ENCODE data around the gene CLEC18C.
"Not testable (repeated sequence)": the region's sequence is repeated elsewhere in the genome, so short reads cannot be mapped to it uniquely, and the experiment has no call there.

The CLEC18C gene

DNA sequence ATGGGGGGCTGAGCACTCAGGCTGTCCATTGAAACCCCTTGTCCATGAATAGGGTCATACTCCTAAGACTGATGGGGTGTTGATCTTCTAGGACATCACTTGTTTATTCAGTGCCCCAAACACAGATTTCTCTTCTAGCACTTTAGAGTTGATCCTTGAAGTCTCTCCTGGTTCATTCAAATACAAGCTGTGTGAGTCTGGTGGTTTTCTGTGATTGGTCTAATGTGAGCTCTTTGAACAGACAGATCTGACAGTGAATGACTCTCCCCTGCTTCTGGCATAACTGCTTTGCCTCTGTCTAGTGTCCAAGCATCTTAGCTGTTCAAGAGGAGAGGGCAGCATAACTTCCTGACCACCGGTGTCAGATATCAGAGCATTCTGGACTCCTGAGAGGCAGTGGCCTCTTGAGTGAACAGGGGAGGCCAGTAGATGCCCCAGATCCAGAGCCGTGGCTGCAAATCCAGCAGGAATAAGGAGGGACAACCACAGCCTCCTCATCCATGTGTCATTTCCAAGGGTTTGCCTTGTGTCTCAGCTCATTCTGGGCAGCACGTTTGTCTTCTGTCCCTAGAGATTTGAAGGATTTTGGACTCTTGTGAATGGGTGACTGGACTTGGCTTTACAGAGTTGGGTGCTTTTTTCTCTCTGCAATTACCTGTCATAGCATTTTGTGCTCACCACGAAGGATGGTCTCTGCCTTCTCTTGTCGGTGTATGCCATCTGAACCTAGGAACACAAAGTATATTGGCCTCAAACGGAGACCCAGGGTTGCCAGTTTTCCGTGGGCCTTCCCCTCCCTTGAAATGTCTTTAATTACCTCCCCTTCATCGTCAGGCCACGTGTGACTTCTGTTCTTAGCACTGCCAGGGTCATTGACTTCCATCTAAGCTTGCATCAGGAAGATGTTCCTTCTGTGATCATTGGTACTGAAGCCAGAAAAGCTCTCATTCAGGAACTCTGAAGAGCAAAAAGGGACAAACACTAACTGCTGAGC lies 13.9 kb upstream of the CLEC18C start:
- no peak for DNase-seq

DNA sequence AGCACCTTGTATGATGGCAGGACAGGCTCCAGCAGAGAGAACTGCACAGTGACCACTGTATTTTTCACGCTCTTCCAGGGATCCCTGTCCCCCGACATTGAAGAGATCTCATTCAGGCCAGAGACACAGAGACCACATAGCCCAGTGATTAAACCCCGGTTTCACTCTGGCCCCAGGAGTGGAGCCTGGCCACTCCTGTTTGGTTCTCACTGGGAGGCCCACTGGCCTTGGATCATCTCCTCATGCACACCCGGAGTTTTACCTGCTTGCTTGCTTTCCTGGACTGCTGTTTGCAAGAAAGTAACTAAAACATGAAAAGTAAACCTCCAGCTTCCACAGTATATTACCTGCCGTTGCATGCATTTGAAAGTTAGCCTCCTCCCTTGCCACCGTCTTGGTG lies 13.2 kb upstream of the CLEC18C start:
- no peak for DNase-seq

DNA sequence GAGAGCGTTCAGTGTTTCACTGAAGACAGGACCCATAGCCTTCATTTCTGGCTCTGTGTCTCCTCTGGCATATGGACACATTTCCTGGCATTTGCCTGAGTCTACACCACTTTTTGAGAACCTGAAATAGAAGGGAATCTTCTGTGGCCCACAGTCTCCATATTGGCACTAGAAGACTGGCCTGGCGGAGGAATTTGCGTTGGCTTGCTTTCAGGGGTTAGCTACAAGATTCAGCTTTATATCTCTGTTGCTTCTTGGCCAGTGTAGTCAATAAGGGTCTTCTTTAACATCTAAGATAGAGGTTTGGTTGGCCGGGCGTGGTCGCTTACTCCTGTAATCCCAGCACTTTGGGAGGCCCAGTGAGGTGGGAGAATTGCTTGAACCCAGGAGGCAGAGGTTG lies 12.8 kb upstream of the CLEC18C start:
- DNase-seq = no peak

DNA sequence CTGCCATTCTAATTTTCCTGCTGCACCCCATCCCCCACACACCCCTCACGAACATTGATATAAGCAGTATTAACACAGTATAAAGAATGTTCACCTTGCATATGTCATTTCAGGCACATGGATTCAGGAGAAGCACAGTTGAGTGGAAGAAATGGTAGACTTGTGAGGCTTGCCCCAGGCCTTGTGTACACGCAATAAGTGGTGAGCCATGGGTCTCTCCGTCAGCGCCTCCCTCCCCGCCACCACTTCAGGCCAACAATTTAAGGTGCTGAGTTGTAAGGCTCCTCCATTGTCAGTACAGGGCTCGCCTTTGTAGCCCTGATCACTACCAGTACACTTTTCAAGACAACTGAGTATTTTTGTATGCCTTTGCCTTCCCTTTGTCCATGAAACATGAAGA lies 12.2 kb upstream of the CLEC18C start:
- DNase-seq = no peak

DNA sequence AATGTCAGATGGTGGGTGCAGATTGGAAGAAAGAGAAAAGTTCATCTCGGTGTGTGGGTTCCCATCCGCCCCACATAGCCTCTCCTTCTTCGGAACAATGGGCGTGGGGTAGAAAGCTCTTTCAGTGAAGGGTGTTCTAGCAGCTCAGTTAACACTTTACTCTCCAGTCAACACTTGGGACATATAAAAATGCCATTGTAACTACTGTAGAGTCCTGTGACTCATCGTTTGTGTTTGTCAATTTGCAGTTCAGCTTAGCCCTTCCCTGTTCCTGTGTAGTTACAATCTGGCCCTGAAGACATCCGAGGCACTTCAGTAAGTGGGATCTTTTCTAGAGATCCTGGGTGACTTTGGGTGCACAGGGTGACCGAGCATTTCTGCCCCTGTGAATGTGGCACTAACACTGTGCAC lies 11.5 kb upstream of the CLEC18C start:
- no peak for DNase-seq

DNA sequence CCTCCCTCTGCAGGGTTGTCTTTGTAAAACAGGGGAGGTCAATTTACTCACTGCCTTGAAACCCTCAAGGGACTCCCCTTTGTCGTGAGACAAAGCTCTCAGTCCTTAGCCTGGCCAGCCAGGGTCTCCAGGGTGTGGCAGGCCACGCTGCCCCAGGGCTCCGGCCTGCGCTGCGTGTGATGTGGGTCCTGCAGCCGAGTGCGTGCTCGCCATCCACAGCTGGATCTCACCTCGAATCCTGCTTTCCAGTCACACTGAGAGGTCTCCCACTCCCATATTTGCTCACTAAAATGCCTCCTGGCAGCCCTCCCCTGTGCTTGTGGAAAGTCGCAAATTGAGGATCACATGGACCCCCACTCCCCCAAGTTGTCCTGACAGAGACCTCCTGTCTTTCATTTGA lies 10.0 kb upstream of the CLEC18C start:
- no peak for DNase-seq

DNA sequence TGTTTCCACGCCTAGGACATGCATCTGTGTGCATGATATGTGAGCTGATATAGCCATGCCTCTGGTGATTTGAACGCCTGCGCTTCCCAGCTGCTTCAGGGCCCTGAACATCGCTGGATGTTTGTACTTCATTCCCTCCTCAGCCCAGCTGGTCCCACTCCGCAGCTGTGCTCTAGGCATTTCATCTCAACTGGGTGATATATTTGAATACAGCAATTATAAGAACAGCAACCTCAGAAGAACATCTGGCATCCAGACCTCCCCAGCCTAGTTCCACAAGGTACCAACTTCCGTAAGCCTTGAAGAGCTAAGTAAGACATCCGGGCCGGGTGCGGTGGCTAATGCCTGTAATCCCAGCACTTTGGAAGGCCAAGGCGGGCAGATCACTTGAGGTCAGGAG lies 6.9 kb upstream of the CLEC18C start:
- not testable (repeated sequence) for DNase-seq

DNA sequence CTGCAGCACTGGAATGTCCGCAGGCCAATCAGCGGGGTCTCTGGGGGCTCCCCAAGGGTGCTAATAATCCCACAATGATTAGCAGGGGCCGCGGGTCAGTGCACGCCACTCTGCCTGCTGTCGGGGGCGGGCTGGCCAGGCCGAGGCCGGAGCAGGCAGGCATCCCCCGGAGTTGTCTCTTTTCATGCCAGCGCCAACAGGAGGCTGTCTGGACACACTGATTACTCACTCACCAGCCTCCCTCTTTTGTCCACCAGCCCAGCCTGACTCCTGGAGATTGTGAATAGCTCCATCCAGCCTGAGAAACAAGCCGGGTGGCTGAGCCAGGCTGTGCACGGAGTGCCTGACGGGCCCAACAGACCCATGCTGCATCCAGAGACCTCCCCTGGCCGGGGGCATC lies 329 bp downstream of the CLEC18C start:
- DNase-seq = not testable (repeated sequence)

DNA sequence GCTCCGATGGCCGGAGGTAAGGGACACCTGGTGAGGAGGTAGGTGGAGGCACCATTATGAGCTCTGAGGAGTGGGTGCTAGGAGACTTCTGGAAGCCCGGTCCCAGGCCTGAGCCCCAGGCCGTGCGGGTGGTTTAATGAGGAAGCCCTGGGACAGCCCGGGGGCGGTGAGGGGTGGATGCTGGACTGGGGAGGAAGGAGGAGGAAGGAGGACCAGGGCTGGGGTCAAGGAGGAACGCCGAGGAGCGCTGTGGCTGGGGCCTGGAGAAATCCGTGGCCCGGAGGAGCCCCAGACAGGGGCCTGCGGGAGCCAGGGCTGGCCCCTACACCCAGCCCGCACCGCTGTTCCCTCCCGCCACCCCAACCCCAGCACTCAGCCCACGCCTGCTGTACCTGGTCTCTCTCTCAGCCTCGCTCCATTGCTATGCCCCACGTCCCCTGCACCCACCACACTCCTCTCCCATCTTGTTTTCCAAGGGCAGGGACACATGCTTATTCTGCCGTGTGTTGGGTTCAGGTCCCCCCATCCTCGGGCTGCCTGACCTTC lies 873 bp downstream of the CLEC18C start:
- not testable (repeated sequence) for DNase-seq

DNA sequence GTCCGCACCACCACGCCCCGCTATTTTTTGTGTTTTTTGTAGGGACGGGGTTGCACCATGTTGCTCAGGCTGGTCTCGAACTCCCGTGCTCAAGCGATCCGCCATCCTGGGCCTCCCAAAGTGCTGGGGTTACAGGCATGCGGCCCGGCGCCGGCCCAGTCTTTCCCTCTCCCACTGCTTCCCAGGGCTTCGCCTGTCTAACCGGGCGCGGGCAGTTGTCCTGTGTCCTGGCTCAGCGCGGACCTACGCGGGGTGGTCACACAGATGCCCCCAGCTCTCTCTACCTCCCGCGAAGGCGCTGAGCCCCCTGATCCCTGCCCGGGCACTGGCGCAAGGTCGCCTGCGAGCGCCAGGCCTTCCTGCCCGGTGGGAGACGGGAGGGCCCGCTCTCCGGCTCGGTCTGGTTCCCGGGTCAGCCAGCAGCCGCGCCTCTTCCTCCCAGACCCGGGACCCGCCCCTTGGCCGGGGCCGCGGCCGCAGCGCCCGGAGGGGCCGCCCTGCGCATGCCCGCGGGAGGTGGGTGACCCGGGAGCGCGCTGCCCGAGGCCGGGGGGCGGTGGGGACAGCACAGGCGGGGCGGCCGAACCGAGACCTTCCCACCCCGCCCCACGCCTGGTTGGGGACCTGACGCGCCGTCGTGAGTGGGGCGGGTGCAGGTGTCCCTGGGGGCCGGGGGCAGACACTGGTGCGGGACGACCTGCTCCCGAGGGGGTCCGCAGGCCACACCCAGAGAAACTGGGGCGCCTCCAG lies 14.4 kb downstream of the CLEC18C start:
- not testable (repeated sequence) for DNase-seq

DNA sequence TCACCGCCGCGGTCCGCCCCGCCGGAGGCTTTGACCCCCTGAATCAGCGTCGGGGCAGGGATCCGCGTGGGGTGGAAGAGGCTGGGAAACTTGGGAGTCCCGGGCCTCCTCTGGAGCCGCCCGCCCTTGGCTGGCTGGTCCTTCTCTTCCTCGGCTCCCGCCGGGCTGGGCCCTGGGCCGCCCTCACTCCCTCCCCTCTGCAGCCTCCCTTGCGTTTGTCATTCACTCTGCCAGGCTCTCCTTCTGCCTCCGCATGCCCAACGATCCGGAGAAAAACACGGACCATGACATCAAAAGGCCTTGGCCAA lies 15.0 kb downstream of the CLEC18C start:
- not testable (repeated sequence) for DNase-seq

DNA sequence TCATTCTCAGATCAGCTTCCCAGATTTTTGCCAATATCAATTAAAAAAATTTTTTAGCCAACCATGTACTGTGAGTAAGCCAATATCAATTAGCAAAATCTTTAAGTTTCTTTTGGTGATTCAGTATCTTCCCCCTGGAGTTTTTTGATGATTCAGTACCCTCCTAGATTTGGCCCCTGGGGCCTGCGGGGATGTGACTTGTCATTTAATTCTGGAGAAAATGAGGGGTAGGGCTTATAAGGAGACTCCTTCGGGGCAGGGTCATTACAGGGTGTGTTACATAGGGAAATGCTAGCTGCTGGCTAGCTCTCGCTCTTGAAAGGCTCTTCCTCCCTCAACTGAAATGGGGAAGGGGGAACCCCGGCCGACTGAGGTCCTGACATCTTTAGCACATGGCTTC lies 17.0 kb downstream of the CLEC18C start:
- DNase-seq = not testable (repeated sequence)

DNA sequence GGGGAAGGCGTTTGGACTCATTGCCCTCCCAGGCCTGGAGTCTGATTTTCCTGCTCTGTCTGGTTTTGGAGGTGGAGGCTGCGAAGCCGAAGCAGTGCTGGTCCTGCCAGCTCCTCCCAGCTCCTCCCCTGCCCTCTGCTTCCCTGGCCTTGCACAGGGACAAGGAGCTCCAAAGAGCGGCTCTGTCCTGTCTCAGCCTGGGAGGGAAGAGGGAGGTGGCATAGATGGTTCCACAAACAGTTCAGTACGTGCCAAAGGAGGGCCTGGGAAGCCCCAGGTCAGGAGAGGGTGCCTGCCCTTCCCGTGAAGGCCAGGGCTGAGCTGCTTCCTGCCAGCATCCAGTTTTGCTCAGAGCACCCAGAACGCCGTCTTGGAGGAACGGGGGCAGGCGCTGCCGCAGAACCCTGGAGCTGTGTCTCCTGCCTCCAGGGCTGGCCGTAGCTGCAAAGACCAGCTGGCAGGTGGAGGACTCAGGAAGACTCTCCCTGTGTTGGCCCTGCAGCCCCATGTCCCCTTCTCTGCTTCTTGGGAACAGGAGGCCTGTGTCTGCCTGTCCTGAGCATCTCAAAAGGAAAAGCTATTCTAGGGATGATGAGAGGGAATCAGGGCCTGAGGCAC lies 23.2 kb downstream of the CLEC18C start:
- DNase-seq = not testable (repeated sequence)

DNA sequence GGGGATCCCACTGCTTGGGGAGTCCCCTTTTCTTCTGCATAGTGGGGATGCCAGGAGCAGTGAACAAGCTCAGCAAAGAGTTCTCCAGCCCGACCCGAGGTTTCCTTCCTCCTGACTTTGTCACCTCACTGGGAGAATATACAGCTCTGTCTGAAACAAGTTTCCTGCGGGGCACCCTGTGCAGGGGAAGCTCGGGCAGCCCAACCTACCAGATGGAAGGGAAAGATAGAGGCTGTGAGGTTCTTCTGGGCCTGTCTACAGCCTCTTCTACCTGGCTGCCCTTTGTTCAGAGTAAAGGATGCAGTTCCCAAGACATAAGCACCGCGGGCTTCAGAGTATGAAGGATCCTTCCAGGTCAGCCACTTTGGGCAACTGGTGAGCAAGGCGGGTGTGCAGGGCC lies 24.0 kb downstream of the CLEC18C start:
- not testable (repeated sequence) for DNase-seq

DNA sequence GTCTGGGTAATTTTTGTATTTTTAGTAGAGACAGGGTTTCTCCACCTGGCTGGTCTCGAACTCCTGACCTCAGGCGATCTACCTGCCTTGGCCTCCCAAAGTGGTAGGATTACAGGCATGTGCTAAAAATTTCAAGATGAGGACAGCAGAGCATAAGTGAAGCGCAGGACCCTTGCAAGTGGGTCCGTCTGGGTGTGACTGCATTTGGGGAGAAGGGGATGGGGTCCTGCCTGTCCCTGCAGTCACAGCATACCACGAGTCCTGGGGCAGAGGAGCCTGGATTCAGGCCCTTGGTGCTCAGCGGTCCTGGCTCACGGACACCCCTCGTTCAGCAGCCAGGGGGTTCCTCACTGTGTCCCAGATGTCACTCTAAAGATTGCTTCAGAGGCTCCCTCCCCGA lies 24.6 kb downstream of the CLEC18C start:
- not testable (repeated sequence) for DNase-seq

DNA sequence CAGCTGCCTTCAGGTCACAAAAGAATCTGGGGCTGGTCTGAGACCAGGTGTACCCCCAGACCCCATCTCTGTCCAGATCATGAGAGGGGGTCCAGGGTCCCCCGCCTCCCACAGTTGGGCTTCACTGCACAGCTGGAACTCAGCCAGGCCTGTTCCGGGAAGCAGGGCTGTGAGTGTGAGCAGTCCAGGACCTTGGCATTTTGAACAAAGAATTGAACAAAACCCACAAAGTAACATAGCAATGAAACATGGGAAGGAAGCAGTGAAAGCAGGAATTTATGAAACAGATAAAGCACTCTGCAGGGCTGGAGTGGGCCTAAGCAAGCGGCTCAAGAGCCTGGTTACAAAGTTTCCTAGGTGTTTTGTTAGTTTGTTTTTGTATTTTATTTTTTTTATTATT lies 25.1 kb downstream of the CLEC18C start:
- not testable (repeated sequence) for DNase-seq

DNA sequence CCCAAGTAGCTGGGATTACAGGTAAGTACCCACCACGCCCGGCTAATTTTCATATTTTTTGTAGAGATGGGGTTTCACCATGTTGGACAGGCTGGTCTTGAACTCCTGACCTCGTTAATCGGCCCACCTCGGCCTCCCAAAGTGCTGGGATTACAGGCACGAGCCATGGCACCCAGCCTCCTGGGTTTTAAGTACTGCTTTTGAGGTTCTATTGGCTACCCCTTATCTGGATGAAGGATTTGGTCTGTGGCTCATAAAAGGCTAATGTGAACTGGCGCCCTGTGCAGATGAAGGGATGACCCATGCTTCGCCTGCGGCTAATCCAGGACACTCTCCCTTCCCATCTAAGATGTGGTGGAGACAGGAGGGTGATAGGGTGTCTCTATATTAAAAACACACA lies 25.6 kb downstream of the CLEC18C start:
- DNase-seq = not testable (repeated sequence)

DNA sequence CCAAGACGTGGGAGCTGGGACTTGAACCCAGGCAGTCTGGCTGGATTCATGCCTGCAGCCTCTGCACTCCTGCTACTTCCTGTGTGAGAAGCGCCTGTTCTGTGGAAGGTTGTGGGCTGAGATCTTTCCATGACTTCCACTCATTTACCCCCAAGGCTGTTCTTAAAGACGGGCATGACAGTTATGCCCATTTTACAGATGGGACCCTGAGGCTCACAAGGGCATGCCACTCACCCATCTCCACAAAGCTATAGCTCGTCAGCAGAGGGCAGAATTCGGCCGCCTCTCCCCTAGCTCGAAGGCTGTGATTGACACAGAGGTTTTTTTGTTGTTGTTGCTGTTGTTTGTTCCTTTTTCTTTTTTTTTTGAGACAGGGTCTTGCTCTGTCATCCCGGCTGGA lies 26.5 kb downstream of the CLEC18C start:
- DNase-seq = not testable (repeated sequence)

DNA sequence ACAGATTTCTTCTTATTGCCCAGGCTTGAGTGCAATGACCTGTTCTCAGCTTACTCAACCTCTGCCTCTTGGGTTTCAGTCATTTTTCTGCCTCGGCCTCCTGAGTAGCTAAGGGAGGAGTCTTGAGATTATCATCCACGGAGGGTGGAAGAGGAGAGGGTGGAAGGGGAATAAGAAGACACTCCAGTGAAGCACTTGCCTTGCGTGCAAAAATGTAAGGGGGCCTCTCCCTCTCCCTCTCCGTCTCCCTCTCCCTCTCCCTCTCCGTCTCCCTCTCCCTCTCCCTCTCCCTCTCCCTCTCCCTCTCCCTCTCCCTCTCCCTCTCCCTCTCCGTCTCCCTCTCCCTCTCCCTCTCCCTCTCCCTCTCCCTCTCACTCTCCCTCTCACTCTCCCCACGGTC lies 29.9 kb downstream of the CLEC18C start:
- not testable (repeated sequence) for DNase-seq

DNA sequence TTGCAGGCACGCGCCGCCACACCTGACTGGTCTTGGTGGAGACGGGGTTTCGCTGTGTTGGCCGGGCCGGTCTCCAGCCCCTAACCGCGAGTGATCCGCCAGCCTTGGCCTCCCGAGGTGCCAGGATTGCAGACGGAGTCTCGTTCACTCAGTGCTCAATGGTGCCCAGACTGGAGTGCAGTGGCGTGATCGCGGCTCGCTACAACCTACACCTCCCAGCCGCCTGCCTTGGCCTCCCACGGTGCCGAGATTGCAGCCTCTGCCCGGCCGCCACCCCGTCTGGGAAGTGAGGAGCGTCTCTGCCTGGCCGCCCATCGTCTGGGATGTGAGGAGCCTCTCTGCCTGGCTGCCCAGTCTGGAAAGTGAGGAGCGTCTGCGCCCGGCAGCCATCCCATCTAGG lies 30.4 kb downstream of the CLEC18C start:
- DNase-seq = not testable (repeated sequence)

DNA sequence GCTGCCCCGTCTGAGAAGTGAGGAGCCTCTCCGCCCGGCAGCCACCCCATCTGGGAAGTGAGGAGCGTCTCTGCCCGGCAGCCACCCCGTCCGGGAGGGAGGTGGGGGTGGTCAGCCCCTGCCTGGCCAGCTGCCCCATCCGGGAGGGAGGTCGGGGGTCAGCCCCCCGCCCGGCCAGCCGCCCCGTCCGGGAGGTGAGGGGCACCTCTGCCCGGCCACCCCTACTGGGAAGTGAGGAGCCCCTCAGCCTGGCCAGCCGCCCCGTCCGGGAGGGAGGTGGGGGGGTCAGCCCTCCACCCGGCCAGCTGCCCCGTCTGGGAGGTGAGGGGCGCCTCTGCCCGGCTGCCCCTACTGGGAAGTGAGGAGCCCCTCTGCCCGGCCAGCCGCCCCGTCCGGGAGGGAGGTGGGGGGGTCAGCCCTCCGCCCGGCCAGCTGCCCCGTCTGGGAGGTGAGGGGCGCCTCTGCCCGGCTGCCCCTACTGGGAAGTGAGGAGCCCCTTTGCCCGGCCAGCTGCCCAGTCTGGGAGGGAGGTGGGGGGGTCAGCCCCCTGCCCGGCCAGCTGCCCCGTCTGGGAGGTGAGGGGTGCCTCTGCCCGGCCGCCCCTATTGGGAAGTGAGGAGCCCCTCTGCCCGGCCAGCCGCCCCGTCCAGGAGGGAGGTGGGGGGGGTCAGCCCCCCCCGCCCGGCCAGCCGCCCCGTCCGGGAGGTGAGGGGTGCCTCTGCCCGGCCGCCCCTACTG lies 31.2 kb downstream of the CLEC18C start:
- not testable (repeated sequence) for DNase-seq

DNA sequence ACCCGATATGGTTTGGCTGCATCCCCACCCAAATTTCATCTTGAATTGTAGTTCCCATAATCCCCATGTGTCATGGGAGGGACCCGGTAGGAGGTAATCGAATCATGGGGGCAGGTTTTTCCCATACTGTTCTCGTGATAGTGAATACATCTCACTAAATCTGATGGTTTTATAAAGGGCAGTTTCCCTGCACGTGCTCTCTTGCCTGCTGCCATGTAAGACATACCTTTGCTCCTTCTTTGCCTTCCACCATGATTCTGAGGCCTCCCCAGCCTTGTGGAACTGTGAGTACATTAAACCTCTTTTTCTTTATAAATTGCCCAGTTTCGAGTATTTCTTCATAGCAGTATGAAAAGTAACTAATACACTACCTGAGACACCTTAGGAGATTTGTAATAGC lies 32.8 kb downstream of the CLEC18C start:
- not testable (repeated sequence) for DNase-seq

DNA sequence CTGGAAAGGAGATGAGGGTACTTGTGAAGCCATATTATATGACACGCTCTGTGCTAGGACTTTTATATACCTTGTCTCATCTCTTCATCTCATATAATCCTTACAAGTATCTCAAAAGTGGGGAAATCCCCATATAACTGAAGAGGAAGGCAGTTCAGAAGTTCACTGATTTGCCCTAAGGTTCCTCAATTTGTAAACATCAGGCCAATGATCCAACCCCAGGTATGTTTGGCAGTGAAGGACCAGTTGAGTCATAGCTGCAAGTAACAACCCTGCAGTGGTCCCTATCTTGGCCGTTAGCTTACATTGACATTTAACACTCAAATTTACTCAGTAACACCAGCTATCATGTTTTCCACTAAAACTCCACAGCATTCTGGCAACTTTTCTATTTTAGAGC lies 45.0 kb downstream of the CLEC18C start:
- DNase-seq = not testable (repeated sequence)
